ENCODE measurements around the gene ARHGAP32. TPM values are rescaled to one million over a fixed set of nuclear protein-coding genes. Genes with fewer than 3 reads are reported as not detected.

The ARHGAP32 gene
- polyA plus RNA-seq, 1 of the 3 experiments (the other 2 are of a cell fraction), result 4.8 TPM

GRCh38 chr11:128916037-128916572 lies 276.0 kb downstream of the ARHGAP32 start:
- ChIA-PET CTCF (interaction anchor here (13.6 kb wide), 1 partner anchor 27 kb away, joined by 201 read pairs; the partner anchor contains the start of gene KCNJ5), POLR2A (no interaction called here)
- TF ChIP-seq JUND (IDR thresholded peaks at IDR 0.05), result no peak
- no peak for TF ChIP-seq TEAD4 (IDR thresholded peaks at IDR 0.05; ENCODE audit: borderline replicate concordance, insufficient read depth)
- no peak for TF ChIP-seq NFIC (IDR thresholded peaks at IDR 0.05; ENCODE audit: borderline replicate concordance)
- TF ChIP-seq CTCF (IDR thresholded peaks at IDR 0.05), result no peak
- no peak for TF ChIP-seq USF1 (IDR thresholded peaks at IDR 0.05; ENCODE audit: borderline replicate concordance, low read depth)
- no peak for TF ChIP-seq NRF1 (IDR thresholded peaks at IDR 0.05; ENCODE audit: low read depth, low read length)
- no peak for TF ChIP-seq PBX3 (IDR thresholded peaks at IDR 0.05)
- no peak for TF ChIP-seq USF2 (IDR thresholded peaks at IDR 0.05; ENCODE audit: borderline replicate concordance, low read depth, low read length)
- no peak for TF ChIP-seq FOXJ3 (CRISPR knock-in tag; IDR thresholded peaks at IDR 0.05)
- TF ChIP-seq ZBTB33 (IDR thresholded peaks at IDR 0.05; ENCODE audit: borderline replicate concordance, low read depth), result no peak
- TF ChIP-seq TCF12 (IDR thresholded peaks at IDR 0.05), result no peak
- no peak for TF ChIP-seq TAF1 (IDR thresholded peaks at IDR 0.05; ENCODE audit: borderline replicate concordance, low read depth, low read length)
- TF ChIP-seq EP300 (IDR thresholded peaks at IDR 0.05; ENCODE audit: borderline replicate concordance in 1 of 2, low read depth in 1 of 2, low read length in 1 of 2), result no peak
- no peak for TF ChIP-seq FOSL2 (IDR thresholded peaks at IDR 0.05; ENCODE audit: borderline replicate concordance, low read depth)
- H3K9me2 ChIP-seq, result no peaks in the 10 kb centered on the region
- no peaks in the 10 kb centered on the region; a peak in 1 of 4 replicates for H3K4me1 ChIP-seq (ENCODE audit: control insufficient read depth in 1 of 2, insufficient read depth in 2 of 2, low read depth in 1 of 2, low read length in 1 of 2)
- no peaks in the 10 kb centered on the region for H3K36me3 ChIP-seq (replicated peaks in 1 of 2; ENCODE audit: control insufficient read depth in 1 of 2, insufficient read depth in 2 of 2, low read length in 1 of 2)
- no peak for DNase-seq
- no peaks in the 10 kb centered on the region for H3K9me3 ChIP-seq
- no peaks in the 10 kb centered on the region for H3F3A ChIP-seq (replicated peaks; ENCODE audit: insufficient read depth)
- H3K27me3 ChIP-seq (ENCODE audit: insufficient read depth), result no peaks in the 10 kb centered on the region; the same call in 1 of the 2 replicates
- H3K9ac ChIP-seq, result no peak overlapping the region
- H2AFZ ChIP-seq (ENCODE audit: low read depth), result no peak overlapping the region
- H3K4me2 ChIP-seq, result no peak overlapping the region
- H4K20me1 ChIP-seq (ENCODE audit: insufficient read depth), result no peaks in the 10 kb centered on the region
- H3K27ac ChIP-seq (ENCODE audit: low read depth in 2 of 2, low read length in 1 of 2), result no peak overlapping the region
- H3K4me3 ChIP-seq (ENCODE audit: low read depth in 2 of 2, low read length in 1 of 2), result no peak overlapping the region
- 45% methylated on average over 2 of the region's 3 CpGs for WGBS (ENCODE audit: low lambda C conversion rate)
- H3K79me2 ChIP-seq (ENCODE audit: insufficient read depth), result no peaks in the 10 kb centered on the region
